NB4 (cell line): Measurements from ENCODE around the gene PLPPR1.

Experiments
- CTCF ChIP-seq: IDR thresholded peaks from one replicate; pipeline ENCODE4 v1.5.1; 2012; ENCODE audit warnings: low read depth, low read length
- MYC ChIP-seq: IDR thresholded peaks from 2 replicates; pipeline ENCODE4 v1.6.1; 2011; ENCODE audit warnings: low read depth, low read length
- POLR2A ChIP-seq: IDR thresholded peaks from 2 replicates; pipeline ENCODE4 v1.6.1; 2011; ENCODE audit warnings: mild to moderate bottlenecking; ENCODE audit not compliant: insufficient read length; ENCODE audit errors: extremely low read depth

- no peak for TF ChIP-seq CTCF
- TF ChIP-seq POLR2A = no peak
- TF ChIP-seq MYC = no peak
Observed at GRCh38 chr9:101246691-101247090, 218.2 kb downstream of the PLPPR1 start.
